ENCODE measurements around the gene ACO2. TPM values are rescaled to one million over a fixed set of nuclear protein-coding genes. Genes with fewer than 3 reads are reported as not detected.

ACO2 gene
- total RNA-seq, 1 experiment from 2014 or later, result 66.6 TPM

- Histone ChIP-seq H3K4me2 (ENCODE audit: insufficient read depth, insufficient read length, low read length) (no peak overlapping the region), H2BK15ac (ENCODE audit: low read depth, low read length) (no peak overlapping the region), H2BK5ac (ENCODE audit: insufficient read length, low read length) (no peak overlapping the region), H2AFZ (ENCODE audit: low read length) (no peak overlapping the region), H3K79me2 (ENCODE audit: insufficient read depth, low read length) (no peaks in the 10 kb centered on the region; the same call in 1 of the 2 replicates), H3K4me1 (ENCODE audit: insufficient read depth, low read length) (no peaks in the 10 kb centered on the region), H4K20me1 (ENCODE audit: control insufficient read depth, insufficient read depth, insufficient read length) (no peaks in the 10 kb centered on the region), H4K5ac (ENCODE audit: insufficient read length, low read depth, low read length) (no peak overlapping the region), H2AK5ac (ENCODE audit: insufficient read length, low read length) (no peak overlapping the region), H3K27me3 (ENCODE audit: insufficient read depth, low read length) (no peaks in the 10 kb centered on the region), H2BK20ac (ENCODE audit: low read depth, low read length, poor library complexity, severe bottlenecking) (no peak overlapping the region), H3K18ac (ENCODE audit: insufficient read length, low read depth, low read length) (no peak overlapping the region), H3T11ph (ENCODE audit: low read length) (no peak overlapping the region), H2BK12ac (ENCODE audit: insufficient read length, low read depth, low read length) (no peak overlapping the region), H3K56ac (ENCODE audit: insufficient read length, low read depth, low read length) (no peak overlapping the region), H3K79me1 (ENCODE audit: insufficient read depth, low read depth, low read length, poor library complexity, severe bottlenecking) (no peaks in the 10 kb centered on the region), H3K9ac (ENCODE audit: extremely low read depth, insufficient read length, low read length) (no peak overlapping the region), H4K91ac (ENCODE audit: insufficient read length, low read depth, low read length) (no peak overlapping the region), H3K27ac (ENCODE audit: insufficient read length, low read depth, low read length) (no peak overlapping the region), H3K4ac (ENCODE audit: low read depth, low read length) (no peak overlapping the region), H3K14ac (ENCODE audit: insufficient read depth, low read length) (no peak overlapping the region), H3K23me2 (ENCODE audit: insufficient read length, low read depth, low read length, poor library complexity, severe bottlenecking) (no peaks in the 10 kb centered on the region), H3K23ac (ENCODE audit: insufficient read length, low read depth, low read length) (no peak overlapping the region), H3K9me3 (ENCODE audit: control insufficient read depth, low read depth, low read length) (no peaks in the 10 kb centered on the region), H4K8ac (replicated peaks; ENCODE audit: insufficient read length, low read depth, low read length) (no peak overlapping the region), H2BK120ac (ENCODE audit: low read depth, low read length, poor library complexity, severe bottlenecking) (no peak overlapping the region)
- no CpG with 5 or more reads among the region's 10 CpGs for WGBS (ENCODE audit: extremely low coverage, insufficient read length, low lambda C conversion rate)
- no peak for DNase-seq
- Mint-ChIP-seq H3K36me3 (ENCODE audit: insufficient read depth in 1 of 3, low read depth in 3 of 3) (peaks cover 2 to 28% (median 20%) of the 10 kb centered on the region in 3 experiments; a peak in 5 of 7 replicates), H3K27ac (0 out of 7 replicates have a peak overlapping the region, but pooled peaks of 1 of the 3 experiments have one; percentile 28), H3K4me1 (no peaks in the 10 kb centered on the region), H3K4me3 (no peak overlapping the region), H3K9me3 (no peaks in the 10 kb centered on the region), H3K27me3 (ENCODE audit: low read depth) (no peaks in the 10 kb centered on the region)
- no peak for TF ChIP-seq CTCF (conservative IDR thresholded peaks at IDR 0.05)
These were observed 30.8 kb downstream of the ACO2 start for GRCh38 chr22:41499624-41500280.

All from H9 (cell line).